ENCODE measurements around the gene DCAF8. TPM values are rescaled to one million over a fixed set of nuclear protein-coding genes. Genes with fewer than 3 reads are reported as not detected.

Gene DCAF8
- total RNA-seq, 4 donors from 2014 or later: 103 to 198 (median 154) TPM

GRCh38 chr1:160225345-160225744, 37.0 kb downstream of the DCAF8 start:
- TF ChIP-seq, protein P1, sequence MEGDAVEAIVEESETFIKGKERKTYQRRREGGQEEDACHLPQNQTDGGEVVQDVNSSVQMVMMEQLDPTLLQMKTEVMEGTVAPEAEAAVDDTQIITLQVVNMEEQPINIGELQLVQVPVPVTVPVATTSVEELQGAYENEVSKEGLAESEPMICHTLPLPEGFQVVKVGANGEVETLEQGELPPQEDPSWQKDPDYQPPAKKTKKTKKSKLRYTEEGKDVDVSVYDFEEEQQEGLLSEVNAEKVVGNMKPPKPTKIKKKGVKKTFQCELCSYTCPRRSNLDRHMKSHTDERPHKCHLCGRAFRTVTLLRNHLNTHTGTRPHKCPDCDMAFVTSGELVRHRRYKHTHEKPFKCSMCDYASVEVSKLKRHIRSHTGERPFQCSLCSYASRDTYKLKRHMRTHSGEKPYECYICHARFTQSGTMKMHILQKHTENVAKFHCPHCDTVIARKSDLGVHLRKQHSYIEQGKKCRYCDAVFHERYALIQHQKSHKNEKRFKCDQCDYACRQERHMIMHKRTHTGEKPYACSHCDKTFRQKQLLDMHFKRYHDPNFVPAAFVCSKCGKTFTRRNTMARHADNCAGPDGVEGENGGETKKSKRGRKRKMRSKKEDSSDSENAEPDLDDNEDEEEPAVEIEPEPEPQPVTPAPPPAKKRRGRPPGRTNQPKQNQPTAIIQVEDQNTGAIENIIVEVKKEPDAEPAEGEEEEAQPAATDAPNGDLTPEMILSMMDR (IDR thresholded peaks at IDR 0.05; ENCODE audit: low read depth): no peak

- TF ChIP-seq, protein P1 (IDR thresholded peaks at IDR 0.05; ENCODE audit: low read depth): no peak
Observed at GRCh38 chr1:160224606-160225005, 37.7 kb downstream of the DCAF8 start.

DNA sequence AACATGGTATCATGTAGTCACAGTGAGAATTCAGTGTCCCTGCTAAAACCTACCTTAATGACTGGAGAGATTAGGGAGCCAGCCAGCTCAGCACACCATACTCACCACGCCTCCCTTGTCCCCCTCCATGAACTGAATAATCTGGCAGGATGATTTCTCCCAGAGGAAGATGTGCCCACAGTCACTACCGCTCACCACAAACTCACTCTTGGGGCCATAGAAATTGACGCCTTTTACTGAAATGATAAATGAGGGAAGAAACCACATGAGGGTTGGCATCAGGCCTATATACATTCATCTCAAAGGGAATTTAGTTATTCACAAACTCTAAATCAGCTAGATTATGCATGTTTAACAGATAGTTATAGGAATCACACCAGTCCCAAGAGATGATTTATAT, 39.8 kb downstream of the DCAF8 start:
- TF ChIP-seq, protein P1 (IDR thresholded peaks at IDR 0.05; ENCODE audit: low read depth): no peak

GRCh38 chr1:160221089-160221488, 41.3 kb downstream of the DCAF8 start:
- TF ChIP-seq, protein P1 (IDR thresholded peaks at IDR 0.05; ENCODE audit: low read depth): no peak

GRCh38 chr1:160220301-160220700, 42.0 kb downstream of the DCAF8 start:
- TF ChIP-seq, protein P1 (IDR thresholded peaks at IDR 0.05; ENCODE audit: low read depth): no peak

GRCh38 chr1:160219062-160219929, 43.1 kb downstream of the DCAF8 start:
- TF ChIP-seq, protein P1 (IDR thresholded peaks at IDR 0.05; ENCODE audit: low read depth): no peak

DNA sequence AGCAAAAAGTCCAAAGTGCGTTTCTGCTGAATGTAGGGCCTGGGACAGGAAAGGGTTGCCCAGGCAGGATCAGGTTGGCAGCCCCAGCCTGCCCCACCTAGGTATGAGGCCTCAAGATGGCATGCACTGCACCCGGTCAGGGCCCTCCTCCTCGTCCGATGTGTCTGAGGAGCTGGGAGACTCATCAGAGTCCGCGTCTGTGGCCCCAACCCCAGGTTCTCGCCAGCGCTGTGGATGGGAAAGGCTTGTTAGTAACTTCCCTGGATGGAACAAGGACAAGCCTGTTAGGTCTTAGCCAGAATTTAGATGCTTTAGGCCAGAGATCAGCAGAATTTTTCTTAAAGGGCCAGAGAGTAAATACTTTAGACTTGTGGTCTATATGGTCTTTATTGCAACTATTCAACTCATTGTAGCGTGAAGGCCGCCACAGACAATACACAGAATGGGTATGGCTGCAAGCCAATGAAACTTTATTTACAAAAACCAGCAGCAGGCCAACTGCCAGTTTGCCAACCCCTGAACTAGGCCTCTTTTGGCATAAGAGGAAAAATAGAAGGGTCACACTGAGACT, 44.8 kb downstream of the DCAF8 start:
- TF ChIP-seq, protein P1 (IDR thresholded peaks at IDR 0.05; ENCODE audit: low read depth): no peak

All from subcutaneous adipose tissue (tissue), 4 donors.